Liver (tissue), 9 donors: ENCODE results near the gene STPG1. TPM values are rescaled to one million over a fixed set of nuclear protein-coding genes. Genes with fewer than 3 reads are reported as not detected.

Source experiments
- DNase-seq: peaks from one replicate; pipeline ENCODE4 v3.0.0-alpha.2; 2017; ENCODE audit warnings: low spot score
- H3K27ac ChIP-seq, 2 donors: one replicate each; pipeline ENCODE4 v1.7.0; 2013; ENCODE audit warnings: inconsistent platforms in 2 of 2, low read length in 2 of 2, control low read depth in 1 of 2, low read depth in 1 of 2, mild to moderate bottlenecking in 1 of 2
- H3K27me3 ChIP-seq, 4 donors: one replicate each; pipeline versions ENCODE4 v1.6.1 to v1.7.0; 2013; ENCODE audit warnings: low read length in 3 of 4, inconsistent platforms in 1 of 4, mild to moderate bottlenecking in 1 of 4, moderate library complexity in 1 of 4; ENCODE audit not compliant: control insufficient read depth in 4 of 4, insufficient read depth in 4 of 4
- H3K36me3 ChIP-seq, 4 donors: one replicate each; pipeline versions ENCODE4 v1.6.1 to v1.7.0; 2013; ENCODE audit warnings: low read length in 3 of 4, mild to moderate bottlenecking in 3 of 4, low read depth in 1 of 4, moderate library complexity in 1 of 4; ENCODE audit not compliant: control insufficient read depth in 4 of 4, insufficient read depth in 3 of 4
- H3K4me1 ChIP-seq, 4 donors: one replicate each; pipeline versions ENCODE4 v1.6.1 to v1.7.0; 2013; ENCODE audit warnings: low read length in 3 of 4, mild to moderate bottlenecking in 3 of 4, moderate library complexity in 1 of 4; ENCODE audit not compliant: control insufficient read depth in 4 of 4, insufficient read depth in 4 of 4
- H3K4me3 ChIP-seq, 3 donors: one replicate each; pipeline versions ENCODE4 v1.6.1 to v1.7.0; 2013; ENCODE audit warnings: low read length in 3 of 3, control low read depth in 1 of 3, low read depth in 1 of 3, mild to moderate bottlenecking in 1 of 3
- H3K9ac ChIP-seq, 2 donors: one replicate each; pipeline ENCODE4 v1.7.0; 2013; ENCODE audit warnings: low read length in 2 of 2, mild to moderate bottlenecking in 2 of 2, moderate library complexity in 2 of 2, control low read depth in 1 of 2, low read depth in 1 of 2
- H3K9me3 ChIP-seq, 4 donors: one replicate each; pipeline versions ENCODE4 v1.6.1 to v1.7.0; 2013; ENCODE audit warnings: low read length in 3 of 4; ENCODE audit not compliant: control insufficient read depth in 4 of 4
- CTCF ChIP-seq: fragments of 150-350 bp; IDR thresholded peaks from 2 replicates; pipeline ENCODE4 v1.5.1; 2017; ENCODE audit warnings: improper control_type of control experiment, low read depth, low read length; ENCODE audit not compliant: missing input control
- EGR1 ChIP-seq, 2 donors: IDR thresholded peaks; 2 replicates each; pipeline ENCODE4 v1.6.1; 2016 to 2018; ENCODE audit warnings: antibody characterized with exemption in 2 of 2, low read depth in 2 of 2
- FOXA2 ChIP-seq: IDR thresholded peaks from 2 replicates; pipeline ENCODE4 v1.6.1; 2016; ENCODE audit warnings: antibody characterized with exemption
- GABPA ChIP-seq, 2 donors: IDR thresholded peaks in 1 of 2; conservative IDR thresholded peaks in 1 of 2; 2 replicates each; pipeline ENCODE4 v1.6.1; 2016; ENCODE audit warnings: antibody characterized with exemption in 2 of 2, mild to moderate bottlenecking in 1 of 2, moderate library complexity in 1 of 2
- HNF4A ChIP-seq, 2 donors: conservative IDR thresholded peaks; 2 replicates each; pipeline ENCODE4 v1.6.1; 2016; ENCODE audit warnings: antibody characterized with exemption in 2 of 2, mild to moderate bottlenecking in 2 of 2
- HNF4G ChIP-seq: IDR thresholded peaks from 2 replicates; pipeline ENCODE4 v1.6.1; 2016; ENCODE audit warnings: antibody characterized with exemption
- NR2F2 ChIP-seq: IDR thresholded peaks from 2 replicates; pipeline ENCODE4 v1.6.1; 2016; ENCODE audit warnings: antibody characterized with exemption
- REST ChIP-seq: IDR thresholded peaks from 2 replicates; pipeline ENCODE4 v1.6.1; 2016; ENCODE audit warnings: antibody characterized with exemption, mild to moderate bottlenecking
- RXRA ChIP-seq, 2 donors: IDR thresholded peaks; 2 replicates each; pipeline ENCODE4 v1.6.1; 2017 to 2018; ENCODE audit warnings: antibody characterized with exemption in 2 of 2, mild to moderate bottlenecking in 1 of 2
- SP1 ChIP-seq: IDR thresholded peaks from 2 replicates; pipeline ENCODE4 v1.6.1; 2018; ENCODE audit warnings: antibody characterized with exemption, mild to moderate bottlenecking
- TAF1 ChIP-seq: conservative IDR thresholded peaks from 2 replicates; pipeline ENCODE4 v1.6.1; 2016; ENCODE audit warnings: antibody characterized with exemption, mild to moderate bottlenecking
- YY1 ChIP-seq: IDR thresholded peaks from 2 replicates; pipeline ENCODE4 v1.6.1; 2016; ENCODE audit warnings: antibody characterized with exemption, mild to moderate bottlenecking
- ZBTB33 ChIP-seq: IDR thresholded peaks from 2 replicates; pipeline ENCODE4 v1.6.1; 2016; ENCODE audit warnings: antibody characterized with exemption
- WGBS: extraction: QIAGEN DNeasy Blood & Tissue Kit; methylation state at CpG from one replicate; pipeline ENCODE4 v1.1.7; 2013; 5-methylcytosine and 5-hydroxymethylcytosine counted together
- polyA plus RNA-seq, 2 donors: library from polyadenylated mRNA; stranded (reverse) in 1 of 2; unstranded in 1 of 2; fragments of 200-250 nt in 1 of 2; fragments of >200 nt in 1 of 2; fragmentation: Nextera tagmentation in 1 of 2; extraction: Ambion mirVana in 1 of 2; gene quantifications; one replicate each; pipeline versions ENCODE4 v1.2.1 to v1.2.3, GENCODE V29; 2013 to 2015
- total RNA-seq, 2 donors: library from RNA; depleted of rRNA; stranded (reverse); fragments of >200 nt; gene quantifications; one replicate each; pipeline ENCODE4 v1.2.3, GENCODE V29; 2014
- TF ChIP-seq, protein P1 (sequence below): IDR thresholded peaks from 2 replicates; pipeline ENCODE4 v1.6.1; 2016; ENCODE audit warnings: antibody characterized with exemption
- donor health status: healthy.
- donor health status: healthy.
- donor health status: healthy.
- donor health status: healthy.
- donor health status: healthy.

STPG1 gene
- total and polyA plus RNA-seq, 4 donors, result 0.92 to 2.9 (median 1.0) TPM

- no peak for TF ChIP-seq ZBTB33
Observed at GRCh38 chr1:24381256-24381655, 32.3 kb downstream of the STPG1 start (continued).

DNA sequence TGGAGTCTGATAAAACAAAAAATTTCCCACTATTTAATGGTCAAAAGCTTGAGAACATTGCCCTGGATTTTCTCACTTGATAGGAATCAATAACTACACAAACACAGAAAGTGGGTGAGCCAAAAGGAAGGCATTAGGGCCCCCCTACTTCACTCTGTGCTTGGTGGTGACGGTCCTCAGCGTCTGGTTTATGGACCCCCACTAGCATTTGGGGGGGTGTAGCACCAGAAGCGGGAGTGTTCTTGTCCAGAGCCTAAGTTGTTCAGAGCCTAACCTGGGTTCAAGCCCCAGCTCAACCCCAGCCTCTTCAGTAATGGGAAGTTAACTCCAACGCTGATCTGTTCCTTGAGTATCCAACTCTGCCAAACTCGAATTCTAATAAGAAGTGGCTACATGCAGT lies 33.1 kb downstream of the STPG1 start:
- Histone ChIP-seq H3K9ac (no peak overlapping the region), H3K9me3 (no peaks in the 10 kb centered on the region), H3K27me3 (no peaks in the 10 kb centered on the region), H3K4me3 (no peak overlapping the region), H3K27ac (peak overlapping the region in 1 of 2 donors; percentile 8), H3K36me3 (no peaks in the 10 kb centered on the region), H3K4me1 (peaks cover 4 to 16% (median 14%) of the 10 kb centered on the region in 4 donors)
- no peak for DNase-seq
- 90% methylated on average over 5 of the region's 5 CpGs for WGBS
- no peak for TF ChIP-seq RXRA (IDR thresholded peaks at IDR 0.05)
- TF ChIP-seq SP1, result no peak
- no peak for TF ChIP-seq CTCF
- no peak for TF ChIP-seq FOXA2
- TF ChIP-seq HNF4G, result no peak
- TF ChIP-seq REST, result no peak
- TF ChIP-seq ZBTB33, result no peak
- TF ChIP-seq HNF4A (conservative IDR thresholded peaks at IDR 0.05), result no peak
- TF ChIP-seq YY1, result no peak
- TF ChIP-seq, protein P1, sequence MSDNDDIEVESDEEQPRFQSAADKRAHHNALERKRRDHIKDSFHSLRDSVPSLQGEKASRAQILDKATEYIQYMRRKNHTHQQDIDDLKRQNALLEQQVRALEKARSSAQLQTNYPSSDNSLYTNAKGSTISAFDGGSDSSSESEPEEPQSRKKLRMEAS, result no peak
- no peak for TF ChIP-seq TAF1
- no peak for TF ChIP-seq EGR1 (IDR thresholded peaks at IDR 0.05; ENCODE audit: low read depth in 2 of 2)
- TF ChIP-seq NR2F2, result no peak
- TF ChIP-seq GABPA (IDR thresholded peaks at IDR 0.05 in 1 of 2, conservative IDR thresholded peaks at IDR 0.05 in 1 of 2), result no peak
